NCI-H82 (cell line): Measurements from ENCODE around the gene CEMP1.

Experiments used
- DNase-seq: peaks from one replicate; lab custom pipeline; 2025; lab: John Stamatoyannopoulos, UW

The CEMP1 gene

DNA sequence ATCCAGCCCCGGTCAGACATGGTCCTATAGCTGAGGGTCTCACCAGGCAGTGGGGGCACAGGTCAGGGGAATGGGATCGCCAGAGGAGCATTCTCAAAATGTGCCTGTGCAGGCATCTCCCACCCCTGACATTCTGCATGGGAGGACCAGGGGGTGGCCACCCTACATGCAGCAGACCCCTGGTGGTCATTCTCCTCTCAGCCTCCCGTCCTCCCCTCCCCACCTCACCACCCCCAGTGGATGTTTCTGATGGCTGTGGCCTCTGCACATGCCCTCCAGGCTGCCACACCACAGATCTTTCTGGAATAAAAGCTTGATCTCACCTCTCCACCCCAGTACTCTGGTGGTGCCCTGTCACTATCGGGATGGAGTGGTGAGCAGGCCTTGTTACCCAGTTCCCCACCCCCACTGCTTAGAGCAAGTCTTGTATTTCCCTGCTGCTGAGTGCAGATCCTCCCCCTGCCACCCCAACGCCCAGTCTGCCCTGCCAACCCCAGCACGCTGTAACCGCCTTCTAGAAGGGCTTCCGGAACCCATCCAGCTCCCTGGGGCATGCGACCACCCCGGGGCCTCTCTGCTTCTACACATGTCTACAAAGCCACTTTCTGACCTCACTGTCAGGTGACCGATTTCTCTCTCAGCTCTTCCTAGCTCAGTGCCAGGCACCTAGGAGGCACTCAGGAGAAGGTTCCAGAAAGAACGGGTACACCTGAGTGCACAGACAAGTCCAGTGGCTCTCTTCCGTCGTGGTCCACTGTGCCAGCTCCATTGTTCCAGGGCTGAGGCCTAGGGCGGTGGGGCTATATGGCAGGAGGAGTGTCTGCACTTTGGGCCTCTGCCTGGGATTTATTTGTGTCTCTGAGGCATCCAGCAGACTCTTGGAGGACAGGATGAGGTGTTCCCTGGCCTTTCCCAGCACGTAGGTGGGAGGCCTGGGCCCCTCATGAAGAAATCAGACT, 47.0 kb downstream of the CEMP1 start:
- no peak for DNase-seq

DNA sequence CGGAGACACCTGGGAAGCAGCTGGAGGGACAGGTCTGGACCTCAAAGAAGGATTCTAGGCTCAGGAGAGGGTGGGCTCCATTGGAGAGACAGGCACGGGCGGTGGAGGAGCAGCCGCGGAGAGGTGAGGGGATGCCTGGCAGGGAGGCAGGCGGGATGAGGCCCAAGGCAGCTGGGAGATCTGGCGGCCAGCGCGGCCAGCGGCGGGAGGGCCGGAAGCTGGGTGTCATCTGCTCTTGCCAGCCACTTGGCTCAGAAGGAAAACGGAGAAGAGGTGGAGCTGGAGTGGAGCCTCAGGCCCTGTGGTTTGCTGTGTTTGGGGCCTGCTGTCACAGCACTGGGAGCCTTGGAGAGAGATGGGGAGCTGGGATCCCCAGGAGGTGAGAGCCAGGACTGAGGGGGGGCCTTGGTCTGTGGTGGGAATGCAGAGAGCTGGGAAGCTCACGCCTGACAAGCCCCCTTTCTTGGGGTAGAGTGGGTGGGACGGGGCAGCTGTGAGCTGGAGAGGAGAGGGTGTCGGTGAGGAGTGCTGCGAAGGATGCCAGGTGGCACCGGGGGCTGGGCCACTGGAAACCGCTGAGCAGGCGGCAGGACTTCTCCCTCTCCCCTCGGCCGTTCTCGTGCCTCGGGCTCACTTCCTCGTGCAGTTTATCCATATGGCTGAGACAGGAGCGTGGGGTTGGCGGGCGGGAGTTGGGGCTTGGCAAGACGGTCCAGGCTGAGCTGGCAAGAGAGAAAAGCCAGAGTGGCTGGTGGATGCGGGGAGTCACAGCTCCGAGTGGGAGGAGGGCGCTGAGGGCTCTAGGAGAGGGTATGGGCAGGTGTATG, 48.3 kb downstream of the CEMP1 start:
- peak; percentile 58 for DNase-seq

DNA sequence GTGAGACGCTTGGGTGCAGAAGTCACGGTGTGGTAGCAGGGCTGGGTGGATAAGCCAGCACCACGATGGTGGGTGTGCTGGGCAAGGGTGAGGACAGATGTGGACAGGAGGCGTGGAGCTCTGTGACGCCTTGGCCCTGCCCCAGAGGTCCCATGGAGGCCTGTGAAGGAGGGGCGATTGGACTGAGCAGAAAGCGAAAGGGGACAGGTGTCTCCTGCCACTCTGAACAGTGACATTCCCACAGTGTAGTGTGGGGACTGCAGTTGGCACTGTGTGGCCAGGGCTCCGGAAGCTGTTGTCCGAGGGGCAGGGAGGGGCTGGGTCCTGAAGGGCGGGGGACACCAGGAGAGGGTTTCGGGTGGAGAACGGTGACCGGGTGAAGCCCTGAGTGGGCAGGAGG, 49.0 kb downstream of the CEMP1 start:
- DNase-seq = no peak

DNA sequence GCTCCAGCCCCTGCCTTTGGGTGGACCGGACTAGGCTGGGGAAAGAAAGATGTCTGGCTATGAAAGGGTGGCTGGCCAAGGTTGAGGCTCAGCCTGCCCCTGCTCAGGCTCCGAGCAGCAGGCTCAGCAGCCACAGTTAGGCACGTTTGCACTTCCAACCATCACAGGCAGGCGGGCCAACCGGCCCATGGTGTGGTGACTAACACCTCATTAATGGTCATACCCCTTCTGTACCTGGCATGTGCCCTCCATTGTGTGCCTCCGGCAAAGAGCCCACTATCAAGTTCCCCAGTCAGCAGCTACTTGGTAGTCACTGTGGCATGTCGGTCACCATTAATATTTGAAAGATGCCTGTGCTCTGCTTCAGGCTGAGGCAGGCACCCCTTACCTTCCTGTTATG, 49.5 kb downstream of the CEMP1 start:
- no peak for DNase-seq

DNA sequence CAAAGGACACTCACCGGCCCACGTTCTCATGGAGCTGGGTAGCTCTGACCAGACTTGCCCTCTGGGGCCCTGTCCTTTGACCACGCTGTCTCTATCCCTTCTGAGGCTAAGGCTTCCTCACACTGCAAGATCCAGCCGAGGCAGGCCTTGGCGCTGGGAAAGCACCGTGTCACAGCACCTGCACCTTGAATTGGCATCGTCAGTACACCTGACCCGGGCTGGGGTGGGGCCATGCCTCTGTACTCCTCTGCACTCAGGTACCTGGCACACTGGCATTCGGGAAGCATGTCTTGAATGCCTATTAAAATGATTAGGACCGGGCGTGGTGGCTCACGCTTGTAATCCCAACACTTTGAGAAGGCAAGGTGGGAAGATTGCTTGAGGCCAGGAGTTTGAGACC, 50.3 kb downstream of the CEMP1 start:
- DNase-seq = no peak
